RWPE2 (cell line): Measurements from ENCODE around the gene ATP6V0E1.

Experiments
- ATAC-seq: fragments of 200-7000 bp; cut with Tn5 transposase; 3 replicates; pipeline ENCODE4 v1.9.1; 2021; ENCODE audit warnings: low read depth
- DNase-seq: peaks from one replicate; pipeline ENCODE4 v3.0.0-alpha.2; 2020; ENCODE audit warnings: low spot score
- H3K27ac ChIP-seq: fragments of 450-650 bp; 2 replicates; pipeline ENCODE4 v1.5.1; 2017; ENCODE audit warnings: mild to moderate bottlenecking; ENCODE audit not compliant: poor library complexity, severe bottlenecking
- H3K27me3 ChIP-seq: fragments of 250-450 bp; sonication (Bioruptor Pico); 2 replicates; pipeline ENCODE4 v1.5.1; 2021; ENCODE audit warnings: mild to moderate bottlenecking, moderate library complexity; ENCODE audit not compliant: insufficient read depth, poor library complexity, severe bottlenecking
- H3K36me3 ChIP-seq: fragments of 250-450 bp; sonication (Bioruptor Pico); 2 replicates; pipeline ENCODE4 v1.5.1; 2020; ENCODE audit warnings: low read depth, mild to moderate bottlenecking, moderate library complexity
- H3K4me1 ChIP-seq: fragments of 250-450 bp; sonication (Bioruptor Pico); 2 replicates; pipeline ENCODE4 v1.5.1; 2021; ENCODE audit warnings: mild to moderate bottlenecking, moderate library complexity; ENCODE audit not compliant: insufficient read depth, poor library complexity, severe bottlenecking
- H3K4me3 ChIP-seq: fragments of 250-450 bp; sonication (Bioruptor Pico); 2 replicates; pipeline ENCODE4 v1.5.1; 2021; ENCODE audit warnings: mild to moderate bottlenecking, moderate library complexity; ENCODE audit not compliant: severe bottlenecking
- H3K9me3 ChIP-seq: fragments of 250-450 bp; sonication (Bioruptor Pico); 2 replicates; pipeline ENCODE4 v1.5.1; 2021; ENCODE audit warnings: mild to moderate bottlenecking, moderate library complexity; ENCODE audit not compliant: severe bottlenecking
- TF ChIP-seq, protein P1 (sequence below): fragments of 450-650 bp; IDR thresholded peaks from one replicate; pipeline ENCODE4 v1.5.1; 2017; ENCODE audit warnings: mild to moderate bottlenecking, moderate library complexity; ENCODE audit not compliant: poor library complexity, severe bottlenecking

The ATP6V0E1 gene

DNA sequence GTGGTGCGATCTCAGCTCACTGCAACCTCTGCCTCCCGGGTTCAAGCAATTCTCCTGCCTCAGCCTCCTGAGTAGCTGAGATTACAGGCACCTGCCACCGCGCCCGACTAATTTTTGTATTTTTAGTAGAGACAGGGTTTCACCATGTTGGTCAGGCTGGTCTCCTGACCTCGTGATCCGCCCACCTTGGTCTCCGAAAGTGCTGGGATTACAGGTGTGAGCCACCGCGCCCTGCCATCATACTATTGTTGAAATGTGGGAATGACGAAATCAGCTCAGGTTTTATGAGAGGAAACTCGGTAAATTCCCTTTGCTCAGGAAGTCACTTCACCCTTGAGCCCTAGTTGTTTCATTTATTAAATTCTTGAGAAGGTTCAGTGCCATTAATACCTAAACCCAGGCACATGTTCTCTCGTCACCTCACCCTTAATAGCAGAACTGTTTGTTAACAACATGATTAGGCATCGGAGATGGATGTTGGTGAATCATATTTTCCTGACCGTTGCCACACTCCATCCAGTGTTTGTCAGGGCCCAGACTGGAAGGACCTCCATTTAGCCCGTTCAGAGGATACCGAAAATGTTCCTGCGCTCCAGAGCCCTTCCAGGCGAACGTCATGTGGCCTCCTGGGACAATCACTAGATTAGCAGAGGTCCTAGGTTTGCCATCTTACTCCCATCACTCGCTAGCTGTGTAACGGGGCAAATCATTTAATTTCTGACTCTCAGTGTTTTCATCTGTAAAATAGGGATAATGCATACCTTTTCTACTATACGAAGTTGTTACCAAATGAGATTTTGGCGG is 52.5 kb downstream of the ATP6V0E1 start:
- ATAC-seq = no peak
- Histone ChIP-seq H3K36me3 (peaks cover 11% of the 10 kb centered on the region), H3K9me3 (no peaks in the 10 kb centered on the region), H3K4me3 (no peak overlapping the region), H3K27me3 (no peaks in the 10 kb centered on the region), H3K27ac (peak overlapping the region; percentile 12), H3K4me1 (peaks cover 19% of the 10 kb centered on the region)
- DNase-seq = no peak
- TF ChIP-seq, protein P1, sequence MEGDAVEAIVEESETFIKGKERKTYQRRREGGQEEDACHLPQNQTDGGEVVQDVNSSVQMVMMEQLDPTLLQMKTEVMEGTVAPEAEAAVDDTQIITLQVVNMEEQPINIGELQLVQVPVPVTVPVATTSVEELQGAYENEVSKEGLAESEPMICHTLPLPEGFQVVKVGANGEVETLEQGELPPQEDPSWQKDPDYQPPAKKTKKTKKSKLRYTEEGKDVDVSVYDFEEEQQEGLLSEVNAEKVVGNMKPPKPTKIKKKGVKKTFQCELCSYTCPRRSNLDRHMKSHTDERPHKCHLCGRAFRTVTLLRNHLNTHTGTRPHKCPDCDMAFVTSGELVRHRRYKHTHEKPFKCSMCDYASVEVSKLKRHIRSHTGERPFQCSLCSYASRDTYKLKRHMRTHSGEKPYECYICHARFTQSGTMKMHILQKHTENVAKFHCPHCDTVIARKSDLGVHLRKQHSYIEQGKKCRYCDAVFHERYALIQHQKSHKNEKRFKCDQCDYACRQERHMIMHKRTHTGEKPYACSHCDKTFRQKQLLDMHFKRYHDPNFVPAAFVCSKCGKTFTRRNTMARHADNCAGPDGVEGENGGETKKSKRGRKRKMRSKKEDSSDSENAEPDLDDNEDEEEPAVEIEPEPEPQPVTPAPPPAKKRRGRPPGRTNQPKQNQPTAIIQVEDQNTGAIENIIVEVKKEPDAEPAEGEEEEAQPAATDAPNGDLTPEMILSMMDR = no peak

DNA sequence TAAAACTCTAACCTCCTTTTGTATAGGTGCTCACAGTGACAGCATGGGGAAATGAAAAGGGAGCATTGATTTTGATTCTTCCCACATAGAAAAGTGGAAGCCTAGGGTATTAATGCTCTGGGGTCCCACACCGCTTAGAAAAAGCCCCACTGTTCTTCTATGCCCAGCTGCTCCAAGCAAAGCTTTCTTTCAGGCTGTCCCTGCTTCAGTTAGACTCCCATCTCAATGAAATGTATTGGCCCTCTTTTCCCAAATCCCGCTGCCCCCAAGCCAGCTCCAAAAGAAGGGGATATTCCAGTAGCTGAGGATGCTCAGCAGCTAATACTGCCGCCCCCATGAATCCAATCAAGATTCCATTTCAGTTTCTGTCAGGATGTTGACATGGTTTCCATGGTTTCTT is 55.6 kb downstream of the ATP6V0E1 start:
- Histone ChIP-seq H3K27ac (no peak overlapping the region), H3K9me3 (no peaks in the 10 kb centered on the region), H3K27me3 (no peaks in the 10 kb centered on the region), H3K4me3 (no peak overlapping the region), H3K4me1 (peaks cover 19% of the 10 kb centered on the region), H3K36me3 (peaks cover 11% of the 10 kb centered on the region)
- no peak for DNase-seq
- TF ChIP-seq, protein P1 = no peak
- no peak for ATAC-seq

DNA sequence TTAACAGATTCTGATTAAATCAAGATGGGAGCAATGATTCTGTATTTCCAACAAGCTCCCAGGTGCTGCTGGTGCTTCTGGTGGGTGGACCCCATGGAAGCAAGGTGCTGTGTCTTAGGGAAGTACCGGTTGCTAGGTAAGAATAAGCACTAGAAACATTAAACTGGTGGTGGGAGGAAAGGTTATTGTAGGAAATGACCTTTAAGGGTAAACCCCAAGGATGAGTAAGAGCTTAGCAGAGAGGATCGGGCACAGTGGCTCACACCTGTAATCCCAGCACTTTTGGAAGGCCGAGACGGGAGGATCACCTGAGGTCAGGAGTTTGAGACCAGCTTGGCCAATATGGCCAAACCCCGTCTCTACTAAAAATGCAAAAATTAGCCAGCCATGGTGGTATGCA is 56.4 kb downstream of the ATP6V0E1 start:
- TF ChIP-seq, protein P1 = no peak
- no peak overlapping the region for H3K27ac ChIP-seq

DNA sequence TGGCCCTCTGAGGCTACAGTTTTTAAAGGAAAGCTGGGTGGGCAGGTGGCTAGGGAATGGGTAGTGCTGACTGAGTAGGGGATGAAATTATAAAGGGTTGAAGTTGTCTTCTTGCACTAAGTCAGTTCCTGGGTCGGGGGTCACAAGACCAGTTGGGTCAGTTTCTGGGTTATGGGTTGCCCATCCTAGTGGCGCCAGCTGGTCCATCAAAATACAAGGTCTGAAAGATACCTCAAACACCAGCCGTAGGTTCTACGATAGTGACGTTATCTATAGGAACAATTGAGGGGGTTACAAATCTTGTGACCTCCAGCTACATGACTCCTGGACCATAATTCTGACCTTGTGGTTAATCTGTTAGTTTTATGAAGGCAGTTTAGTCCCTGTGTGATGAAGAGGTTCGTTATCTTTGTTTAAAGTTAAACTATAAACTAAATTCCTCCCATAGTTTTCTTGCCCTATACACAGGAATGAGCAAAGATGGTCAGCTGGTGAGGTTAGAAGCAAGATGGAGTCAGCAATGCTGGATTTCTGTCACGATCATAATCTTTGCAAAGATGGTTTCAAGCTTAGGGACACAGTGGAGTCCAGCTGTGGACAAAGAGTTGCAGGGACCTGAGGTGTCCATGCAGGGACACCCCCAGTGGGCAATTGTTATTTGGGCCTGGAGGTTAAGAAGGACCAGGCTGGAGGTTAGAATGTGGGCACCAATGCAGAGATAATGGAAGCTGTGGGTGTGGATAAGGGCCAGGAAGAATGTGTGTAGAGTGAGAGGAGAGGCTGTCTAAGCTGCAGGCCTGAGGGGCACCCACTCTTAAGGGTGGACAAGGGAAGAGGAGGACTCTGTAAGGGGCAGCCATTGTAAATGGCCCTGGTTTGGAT is 58.6 kb downstream of the ATP6V0E1 start:
- H3K27me3 ChIP-seq = no peaks in the 10 kb centered on the region
- no peaks in the 10 kb centered on the region; the same call in 1 of the 2 replicates for H3K36me3 ChIP-seq
- DNase-seq (no peak), ATAC-seq (0 out of 3 replicates have a peak, but pooled peaks have one; percentile 19)
- no peaks in the 10 kb centered on the region for H3K9me3 ChIP-seq
- TF ChIP-seq, protein P1 = no peak
- H3K27ac ChIP-seq = no peak overlapping the region
- H3K4me1 ChIP-seq = peaks cover 3% of the 10 kb centered on the region
- no peak overlapping the region for H3K4me3 ChIP-seq

More for the DNA sequence above, 56.4 kb downstream of the ATP6V0E1 start:
- no peak for ATAC-seq
- peaks cover 5% of the 10 kb centered on the region for H3K36me3 ChIP-seq
- H3K4me1 ChIP-seq = peaks cover 19% of the 10 kb centered on the region
- DNase-seq = no peak
- H3K9me3 ChIP-seq = no peaks in the 10 kb centered on the region
- no peak overlapping the region for H3K4me3 ChIP-seq
- H3K27me3 ChIP-seq = no peaks in the 10 kb centered on the region
